HEK293 (cell line): ENCODE data around the gene ZNF626.
A peak's percentile ranks its signal among the peaks of the same experiment; 100 is the strongest.

Experiments used
- CTCF ChIA-PET: fragments of 350-600 bp; formaldehyde crosslinking; extraction: SDS; loops from one replicate; lab custom pipeline; 2021; ENCODE audit warnings: antibody characterized with exemption; lab: Yijun Ruan, JAX
- POLR2A ChIA-PET: fragments of 300-600 bp; formaldehyde crosslinking; extraction: SDS; loops from one replicate; lab custom pipeline; 2020; ENCODE audit warnings: antibody characterized with exemption, inconsistent platforms; lab: Yijun Ruan, JAX
- H3K27ac ChIP-seq: fragments of 200-500 bp; sonication (Bioruptor generic); 2 replicates; pipeline ENCODE4 v1.5.1; 2014; ENCODE audit warnings: low read depth, low read length, control low read depth, inconsistent platforms; ENCODE audit errors: extremely low read depth
- H3K36me3 ChIP-seq, 2 experiments: fragments of 200-500 bp in 1 of 2; sonication (Bioruptor generic) in 1 of 2; 1 replicate in 1 of 2; 2 replicates in 1 of 2; pipeline ENCODE4 v1.5.1; 2014 to 2017; ENCODE audit warnings: inconsistent platforms in 2 of 2, low read length in 2 of 2; ENCODE audit not compliant: control insufficient read depth in 2 of 2, insufficient read depth in 1 of 2
- H3K4me1 ChIP-seq: fragments of 200-500 bp; sonication (Bioruptor generic); 2 replicates; pipeline ENCODE4 v1.5.1; 2014; ENCODE audit warnings: mild to moderate bottlenecking, low read length, inconsistent platforms; ENCODE audit not compliant: control insufficient read depth, insufficient read depth
- H3K4me3 ChIP-seq: 2 replicates; pipeline ENCODE4 v1.5.1; 2011; ENCODE audit warnings: low read depth, mild to moderate bottlenecking, control low read depth, low read length, moderate library complexity
- H3K9me3 ChIP-seq: fragments of 200-500 bp; sonication (Bioruptor generic); 2 replicates; pipeline ENCODE4 v1.5.1; 2014; ENCODE audit warnings: low read depth, low read length, inconsistent platforms; ENCODE audit not compliant: control insufficient read depth, insufficient read depth
- GLI2 ChIP-seq: fragments of 450-650 bp; formaldehyde crosslinking; IDR thresholded peaks from 2 replicates; pipeline ENCODE4; 2017; ENCODE audit warnings: missing biosample characterization, missing genetic modification characterization, low read depth, borderline replicate concordance
- OVOL3 ChIP-seq: fragments of 450-650 bp; formaldehyde crosslinking; IDR thresholded peaks from 2 replicates; pipeline ENCODE4 v1.5.1; 2016; ENCODE audit warnings: missing biosample characterization, missing genetic modification characterization
- ZBTB17 ChIP-seq: fragments of 450-650 bp; formaldehyde crosslinking; IDR thresholded peaks from 2 replicates; pipeline ENCODE4 v1.5.1; 2016; ENCODE audit warnings: missing biosample characterization, missing genetic modification characterization
- ZFP41 ChIP-seq: fragments of 450-650 bp; formaldehyde crosslinking; IDR thresholded peaks from 2 replicates; pipeline ENCODE4 v1.5.1; 2016; ENCODE audit warnings: missing biosample characterization, missing genetic modification characterization, borderline replicate concordance
- ZNF114 ChIP-seq: fragments of 450-650 bp; formaldehyde crosslinking; IDR thresholded peaks from 2 replicates; pipeline ENCODE4 v1.5.0; 2017; ENCODE audit warnings: missing biosample characterization, missing genetic modification characterization
- ZNF174 ChIP-seq: fragments of 450-650 bp; formaldehyde crosslinking; IDR thresholded peaks from 2 replicates; pipeline ENCODE4 v1.5.0; 2017; ENCODE audit warnings: missing biosample characterization, mild to moderate bottlenecking, missing genetic modification characterization
- ZNF18 ChIP-seq: fragments of 450-650 bp; formaldehyde crosslinking; IDR thresholded peaks from 2 replicates; pipeline ENCODE4 v1.5.1; 2016; ENCODE audit warnings: missing biosample characterization, missing genetic modification characterization
- ZNF223 ChIP-seq: fragments of 450-650 bp; formaldehyde crosslinking; IDR thresholded peaks from 2 replicates; pipeline ENCODE4 v1.5.1; 2016; ENCODE audit warnings: missing biosample characterization, missing genetic modification characterization
- ZNF341 ChIP-seq: fragments of 450-650 bp; formaldehyde crosslinking; IDR thresholded peaks from 2 replicates; pipeline ENCODE4; 2016; ENCODE audit warnings: low read depth, missing biosample characterization, missing genetic modification characterization
- ZNF362 ChIP-seq: fragments of 450-650 bp; formaldehyde crosslinking; IDR thresholded peaks from 2 replicates; pipeline ENCODE4 v1.5.1; 2016; ENCODE audit warnings: missing biosample characterization, missing genetic modification characterization
- ZNF394 ChIP-seq: fragments of 450-650 bp; formaldehyde crosslinking; IDR thresholded peaks from 2 replicates; pipeline ENCODE4 v1.5.1; 2016; ENCODE audit warnings: missing biosample characterization, missing genetic modification characterization, mild to moderate bottlenecking, moderate library complexity, borderline replicate concordance
- ZNF449 ChIP-seq: fragments of 450-650 bp; formaldehyde crosslinking; IDR thresholded peaks from 2 replicates; pipeline ENCODE4 v1.5.1; 2017; ENCODE audit warnings: missing biosample characterization, mild to moderate bottlenecking, missing genetic modification characterization, moderate library complexity
- ZNF48 ChIP-seq: fragments of 450-650 bp; formaldehyde crosslinking; IDR thresholded peaks from 2 replicates; pipeline ENCODE4 v1.5.1; 2016; ENCODE audit warnings: missing biosample characterization, missing genetic modification characterization
- ZNF501 ChIP-seq: fragments of 450-650 bp; formaldehyde crosslinking; IDR thresholded peaks from 2 replicates; pipeline ENCODE4 v1.5.1; 2016; ENCODE audit warnings: missing biosample characterization, missing genetic modification characterization
- ZNF518A ChIP-seq: fragments of 450-650 bp; formaldehyde crosslinking; conservative IDR thresholded peaks from 2 replicates; pipeline ENCODE4 v1.5.1; 2016; ENCODE audit warnings: low read depth, missing biosample characterization, missing genetic modification characterization
- ZNF670 ChIP-seq: fragments of 450-650 bp; formaldehyde crosslinking; IDR thresholded peaks from 2 replicates; pipeline ENCODE4 v1.5.1; 2016; ENCODE audit warnings: missing biosample characterization, missing genetic modification characterization, low read depth
- ZNF777 ChIP-seq: fragments of 450-650 bp; formaldehyde crosslinking; IDR thresholded peaks from 2 replicates; pipeline ENCODE4 v1.5.1; 2017; ENCODE audit warnings: missing biosample characterization, missing genetic modification characterization, borderline replicate concordance
- ZNF837 ChIP-seq: fragments of 450-650 bp; formaldehyde crosslinking; IDR thresholded peaks from 2 replicates; pipeline ENCODE4 v1.5.1; 2016; ENCODE audit warnings: missing biosample characterization, missing genetic modification characterization
- ZSCAN16 ChIP-seq: fragments of 450-650 bp; formaldehyde crosslinking; IDR thresholded peaks from 2 replicates; pipeline ENCODE4 v1.5.1; 2016; ENCODE audit warnings: missing biosample characterization, missing genetic modification characterization
- ZSCAN30 ChIP-seq: fragments of 450-650 bp; IDR thresholded peaks from 2 replicates; pipeline ENCODE4 v1.5.1; 2018; ENCODE audit warnings: missing biosample characterization, mild to moderate bottlenecking, missing genetic modification characterization, moderate library complexity

Gene ZNF626

GRCh38 chr19:20661150-20661819, at the start of gene ZNF626:
Gene ZNF626, minus strand, starts transcription at chr19:20661571. Its CDS starts 125 bp downstream, at chr19:20661446.
- Histone ChIP-seq H3K4me1 (no peaks in the 10 kb centered on the region), H3K9me3 (no peaks in the 10 kb centered on the region)
- no peak for TF ChIP-seq ZNF48 (tag by site-specific recombination)
- no peak for TF ChIP-seq ZNF362 (tag by site-specific recombination)
- TF ChIP-seq GLI2, result no peak
- TF ChIP-seq ZFP41 (tag by site-specific recombination), result no peak
- no peak for TF ChIP-seq ZNF18 (tag by site-specific recombination)
- TF ChIP-seq ZNF670, result no peak
- TF ChIP-seq ZNF394 (tag by site-specific recombination), result no peak
- TF ChIP-seq ZNF501 (tag by site-specific recombination), result no peak
- no peak for TF ChIP-seq ZNF777 (tag by site-specific recombination)
- no peak for TF ChIP-seq ZNF837
- TF ChIP-seq ZSCAN30 (tag by site-specific recombination), result no peak
- no peak for TF ChIP-seq OVOL3 (tag by site-specific recombination)
- TF ChIP-seq ZNF114 (tag by site-specific recombination), result no peak
- TF ChIP-seq, all 188 proteins: peak for 0
- Histone ChIP-seq H3K4me3 (peak within 1 kb of the TSS; percentile 44), H3K27ac (no peak within 1 kb of the TSS), H3K36me3 (no peaks in the 10 kb centered on the region)
- POLR2A ChIA-PET, result interaction anchor here (0.6 to 1.0 kb wide), 2 partner anchors 13 to 97 kb away, joined by 4 to 6 read pairs; no protein-coding TSS in a partner anchor
- CTCF ChIA-PET, result no interaction called here

GRCh38 chr19:20669263-20669662, 7.9 kb upstream of the ZNF626 start:
- Histone ChIP-seq H3K4me1 (no peaks in the 10 kb centered on the region), H3K4me3 (no peak overlapping the region), H3K9me3 (no peaks in the 10 kb centered on the region), H3K27ac (no peak overlapping the region), H3K36me3 (no peaks in the 10 kb centered on the region)
- no peak for TF ChIP-seq ZNF518A (tag by site-specific recombination)
- TF ChIP-seq ZSCAN16 (tag by site-specific recombination), result no peak
- TF ChIP-seq ZNF223 (tag by site-specific recombination), result no peak
- TF ChIP-seq ZNF174 (tag by site-specific recombination), result no peak
- TF ChIP-seq ZBTB17 (tag by site-specific recombination), result no peak
- TF ChIP-seq ZNF449 (tag by site-specific recombination), result no peak
- no peak for TF ChIP-seq ZNF341 (tag by site-specific recombination)
- ChIA-PET POLR2A (no interaction called here), CTCF (no interaction called here)
